Effector memory CD4-positive, alpha-beta T cell (primary cell): Measurements from ENCODE around the gene KIAA1958.
"Not testable (repeated sequence)": the region's sequence is repeated elsewhere in the genome, so short reads cannot be mapped to it uniquely, and the experiment has no call there.

ENCODE experiments used
- DNase-seq, 3 donors: peaks; one replicate each; pipeline ENCODE4 v3.0.0-alpha.2; 2020
- H3K27ac ChIP-seq: 2 replicates; pipeline ENCODE4 v1.7.0; 2013; ENCODE audit warnings: mild to moderate bottlenecking, low read length, moderate library complexity; ENCODE audit not compliant: insufficient read depth, poor library complexity, severe bottlenecking
- H3K27me3 ChIP-seq: replicated peaks from 2 replicates; pipeline ENCODE4 v1.7.0; 2013; ENCODE audit warnings: mild to moderate bottlenecking, low read length; ENCODE audit not compliant: insufficient read depth, control insufficient read depth, poor library complexity, severe bottlenecking
- H3K36me3 ChIP-seq: 2 replicates; pipeline ENCODE4 v1.7.0; 2013; ENCODE audit warnings: mild to moderate bottlenecking, low read length, moderate library complexity; ENCODE audit not compliant: control insufficient read depth, insufficient read depth
- H3K4me1 ChIP-seq: 2 replicates; pipeline ENCODE4 v1.7.0; 2013; ENCODE audit warnings: low read length, mild to moderate bottlenecking; ENCODE audit not compliant: control insufficient read depth, insufficient read depth, poor library complexity, severe bottlenecking
- H3K4me3 ChIP-seq: 2 replicates; pipeline ENCODE4 v1.7.0; 2013; ENCODE audit warnings: low read length, low read depth, mild to moderate bottlenecking; ENCODE audit not compliant: insufficient read depth, poor library complexity, severe bottlenecking
- H3K9me3 ChIP-seq: 2 replicates; pipeline ENCODE4 v1.7.0; 2013; ENCODE audit warnings: mild to moderate bottlenecking, low read length, moderate library complexity; ENCODE audit not compliant: control insufficient read depth

KIAA1958 gene

GRCh38 chr9:112665347-112665746 lies 178.7 kb downstream of the KIAA1958 start:
- Histone ChIP-seq H3K9me3 (no peaks in the 10 kb centered on the region), H3K27ac (no peak overlapping the region), H3K4me3 (no peak overlapping the region), H3K27me3 (no peaks in the 10 kb centered on the region), H3K36me3 (no peaks in the 10 kb centered on the region), H3K4me1 (no peaks in the 10 kb centered on the region)
- no peak for DNase-seq

- no peaks in the 10 kb centered on the region for H3K4me1 ChIP-seq
- no peaks in the 10 kb centered on the region for H3K36me3 ChIP-seq
- H3K27ac ChIP-seq: no peak overlapping the region
- DNase-seq: no peak
- H3K4me3 ChIP-seq: no peak overlapping the region
- H3K9me3 ChIP-seq: no peaks in the 10 kb centered on the region
- no peaks in the 10 kb centered on the region for H3K27me3 ChIP-seq
Observed at GRCh38 chr9:112669326-112669725, 182.7 kb downstream of the KIAA1958 start.

GRCh38 chr9:112670991-112671625 lies 184.5 kb downstream of the KIAA1958 start:
- Histone ChIP-seq H3K4me3 (no peak overlapping the region), H3K36me3 (no peaks in the 10 kb centered on the region), H3K27me3 (no peaks in the 10 kb centered on the region), H3K27ac (no peak overlapping the region), H3K9me3 (no peaks in the 10 kb centered on the region), H3K4me1 (no peaks in the 10 kb centered on the region)
- no peak for DNase-seq

- H3K4me3 ChIP-seq, DNase-seq, H3K4me1 ChIP-seq, H3K36me3 ChIP-seq, H3K9me3 ChIP-seq, H3K27me3 ChIP-seq, H3K27ac ChIP-seq: not testable (repeated sequence)
Observed at GRCh38 chr9:112673221-112673620, 186.6 kb downstream of the KIAA1958 start.

GRCh38 chr9:112677040-112677439 lies 190.4 kb downstream of the KIAA1958 start:
- DNase-seq: no peak

GRCh38 chr9:112680731-112681402 lies 194.2 kb downstream of the KIAA1958 start:
- Histone ChIP-seq H3K9me3 (peaks cover 6% of the 10 kb centered on the region), H3K27me3 (no peaks in the 10 kb centered on the region), H3K4me1 (no peaks in the 10 kb centered on the region), H3K36me3 (no peaks in the 10 kb centered on the region), H3K27ac (no peak overlapping the region), H3K4me3 (no peak overlapping the region)
- no peak for DNase-seq

More at GRCh38 chr9:112677040-112677439, 190.4 kb downstream of the KIAA1958 start:
- Histone ChIP-seq H3K27me3 (no peaks in the 10 kb centered on the region), H3K4me1 (no peaks in the 10 kb centered on the region), H3K9me3 (peaks cover 6% of the 10 kb centered on the region), H3K4me3 (no peak overlapping the region), H3K27ac (no peak overlapping the region), H3K36me3 (no peaks in the 10 kb centered on the region)

GRCh38 chr9:112689161-112689740 lies 202.6 kb downstream of the KIAA1958 start:
- no peak overlapping the region for H3K27ac ChIP-seq
- H3K36me3 ChIP-seq: peaks cover 11% of the 10 kb centered on the region
- H3K27me3 ChIP-seq: no peaks in the 10 kb centered on the region
- H3K4me1 ChIP-seq: no peaks in the 10 kb centered on the region
- H3K4me3 ChIP-seq: no peak overlapping the region
- no peaks in the 10 kb centered on the region for H3K9me3 ChIP-seq
- DNase-seq: no peak

GRCh38 chr9:112694706-112695555 lies 208.3 kb downstream of the KIAA1958 start:
- no peak for DNase-seq
- Histone ChIP-seq H3K4me3 (no peak overlapping the region), H3K4me1 (no peaks in the 10 kb centered on the region), H3K9me3 (no peaks in the 10 kb centered on the region), H3K27ac (no peak overlapping the region), H3K36me3 (peaks cover 8% of the 10 kb centered on the region), H3K27me3 (no peaks in the 10 kb centered on the region)

GRCh38 chr9:112696461-112696860 lies 209.8 kb downstream of the KIAA1958 start:
- no peak for DNase-seq
- peaks cover 8% of the 10 kb centered on the region for H3K36me3 ChIP-seq
- H3K27ac ChIP-seq: no peak overlapping the region
- H3K4me1 ChIP-seq: no peaks in the 10 kb centered on the region
- no peaks in the 10 kb centered on the region for H3K9me3 ChIP-seq
- H3K4me3 ChIP-seq: no peak overlapping the region
- H3K27me3 ChIP-seq: no peaks in the 10 kb centered on the region
